ENCODE data around the gene TMEM63C. TPM values are rescaled to one million over a fixed set of nuclear protein-coding genes. Genes with fewer than 3 reads are reported as not detected.

Gene TMEM63C
- total RNA-seq, 1 donor, result 0.27 TPM

- DNase-seq (ENCODE audit: low read depth in 2 of 3, low spot score in 2 of 3), result no peak
Measured at GRCh38 chr14:77194706-77195105, 13.1 kb downstream of the TMEM63C start.

GRCh38 chr14:77195766-77196165, 14.2 kb downstream of the TMEM63C start:
- no peak for DNase-seq (ENCODE audit: low read depth in 2 of 3, low spot score in 2 of 3)

GRCh38 chr14:77197988-77198387, 16.4 kb downstream of the TMEM63C start:
- no peak for DNase-seq (ENCODE audit: low read depth in 2 of 3, low spot score in 2 of 3)

- no peak for DNase-seq (ENCODE audit: low read depth in 2 of 3, low spot score in 2 of 3)
Measured at GRCh38 chr14:77198561-77198960, 17.0 kb downstream of the TMEM63C start.

DNA sequence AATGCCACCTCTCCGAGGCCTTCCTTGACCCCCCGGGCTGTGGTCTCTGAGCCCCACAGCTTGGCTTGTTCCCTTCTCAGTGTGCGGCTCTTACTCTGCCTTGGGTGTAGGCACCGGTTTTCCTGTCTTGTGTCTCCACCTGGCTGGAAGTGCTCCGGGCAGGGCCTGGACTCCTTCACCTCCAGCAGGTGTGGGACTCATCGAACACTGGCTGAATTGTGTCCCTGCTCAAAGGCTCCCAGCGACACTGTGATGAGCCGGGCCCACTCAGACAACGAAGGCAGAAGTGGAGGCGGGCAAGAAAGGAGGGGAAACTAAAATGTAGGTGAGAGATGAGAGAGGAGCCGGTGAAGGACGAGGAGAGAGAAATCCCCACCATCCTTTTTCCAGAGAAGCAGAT, 18.0 kb downstream of the TMEM63C start:
- DNase-seq (ENCODE audit: low read depth in 2 of 3, low spot score in 2 of 3), result no peak

- DNase-seq (ENCODE audit: low read depth in 2 of 3, low spot score in 2 of 3), result no peak
Measured at GRCh38 chr14:77200406-77200985, 18.9 kb downstream of the TMEM63C start.

GRCh38 chr14:77201696-77202095, 20.1 kb downstream of the TMEM63C start:
- DNase-seq (ENCODE audit: low read depth in 2 of 3, low spot score in 2 of 3), result no peak

- no peak for DNase-seq (ENCODE audit: low read depth in 2 of 3, low spot score in 2 of 3)
Measured at GRCh38 chr14:77203611-77204458, 22.2 kb downstream of the TMEM63C start.

DNA sequence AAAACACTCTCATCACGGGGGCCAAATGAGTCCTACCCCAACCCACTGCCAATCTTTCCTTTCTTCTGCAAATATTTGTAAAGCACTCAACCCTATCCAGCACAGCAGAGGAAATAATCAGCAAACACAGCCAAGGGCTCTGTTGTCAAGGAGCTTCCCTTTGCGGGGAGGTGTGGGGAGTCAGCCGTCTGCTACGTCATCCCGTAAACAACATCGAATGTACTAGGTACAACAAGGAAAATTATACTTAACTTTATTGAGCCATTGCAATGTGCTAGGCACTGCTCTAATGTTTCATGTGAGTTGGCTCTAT, 22.8 kb downstream of the TMEM63C start:
- DNase-seq (ENCODE audit: low read depth in 2 of 3, low spot score in 2 of 3), result no peak

GRCh38 chr14:77204907-77205306, 23.3 kb downstream of the TMEM63C start:
- DNase-seq (ENCODE audit: low read depth in 2 of 3, low spot score in 2 of 3), result no peak

DNA sequence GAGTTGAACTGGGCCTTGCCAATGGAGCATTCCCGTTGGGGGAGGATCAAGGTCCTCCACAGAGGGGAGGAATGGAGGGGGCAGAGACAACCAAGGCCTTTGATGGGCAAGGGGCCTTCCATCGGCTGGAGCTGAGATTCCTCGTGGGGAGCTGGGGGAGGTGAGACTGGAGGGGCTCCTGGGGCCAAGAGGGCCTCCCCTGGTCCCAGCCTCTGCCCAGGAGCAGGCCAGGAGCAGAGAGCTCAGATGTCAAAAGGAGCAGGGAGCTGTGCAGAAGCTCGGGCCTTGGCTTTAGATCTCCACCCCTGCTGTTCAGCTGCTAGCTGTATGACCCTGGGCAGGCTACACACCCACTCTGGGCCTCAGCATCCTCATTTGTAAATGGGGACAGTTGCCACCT, 24.0 kb downstream of the TMEM63C start:
- no peak for DNase-seq (ENCODE audit: low read depth in 2 of 3, low spot score in 2 of 3)

- DNase-seq (ENCODE audit: low read depth in 2 of 3, low spot score in 2 of 3), result no peak
Measured at GRCh38 chr14:77206261-77206824, 24.7 kb downstream of the TMEM63C start.

DNA sequence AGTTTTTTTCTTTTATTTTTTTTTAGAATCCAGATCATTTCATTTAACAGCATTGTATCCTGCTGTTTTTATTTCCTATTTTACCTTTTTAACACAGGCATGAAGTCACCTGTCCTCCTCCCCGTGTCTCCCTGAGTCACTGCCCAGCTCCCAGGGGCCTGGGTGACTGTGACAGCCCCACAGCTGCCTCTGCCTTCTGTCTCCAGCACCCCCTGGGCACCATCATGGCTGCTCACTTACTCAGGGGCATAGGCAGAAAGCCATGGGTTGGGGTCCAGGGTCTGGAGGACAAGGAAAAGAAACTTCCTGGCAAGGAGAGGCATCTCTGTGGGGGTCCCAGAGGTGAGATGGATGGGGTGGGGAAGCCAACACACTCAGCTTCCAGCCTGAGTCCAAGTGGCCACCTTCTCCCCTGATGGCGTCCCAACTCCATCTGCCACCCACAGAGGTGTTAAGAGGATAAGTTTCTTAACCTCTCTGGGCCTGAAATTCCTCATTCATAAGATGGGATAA, 25.3 kb downstream of the TMEM63C start:
- DNase-seq (ENCODE audit: low read depth in 2 of 3, low spot score in 2 of 3), result no peak

DNA sequence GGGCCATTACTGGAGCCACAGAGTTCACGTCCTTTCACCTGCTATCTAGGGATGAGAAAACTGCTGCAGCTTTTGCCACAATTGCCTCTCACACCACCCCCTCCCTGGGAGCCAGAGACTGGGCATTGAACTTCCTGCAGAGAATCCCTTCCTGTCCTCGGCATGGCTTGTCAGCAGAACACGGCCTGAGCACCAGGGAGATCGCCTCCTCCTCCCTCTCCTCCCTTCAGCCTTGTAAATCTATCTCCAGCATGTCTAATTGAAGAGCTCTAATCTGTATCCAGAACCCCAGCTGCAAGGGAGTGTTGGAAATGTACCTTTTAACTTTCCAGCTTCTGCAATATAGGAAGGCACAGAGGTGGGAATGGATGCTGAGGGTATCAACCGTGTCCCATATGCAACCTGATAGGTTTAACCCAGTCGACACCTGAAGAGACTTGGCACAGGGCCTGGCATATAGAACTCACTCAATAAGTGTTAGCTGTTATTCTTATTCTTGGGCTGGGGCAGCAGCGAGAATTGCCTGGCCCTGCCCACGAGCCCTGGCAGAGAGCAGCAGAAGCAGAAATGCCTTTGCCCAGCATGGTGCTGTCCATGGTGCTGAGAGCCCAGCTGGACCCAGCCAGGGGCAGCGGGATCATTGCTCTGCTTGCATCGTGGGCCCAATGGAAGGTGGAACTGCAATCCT, 26.8 kb downstream of the TMEM63C start:
- DNase-seq (ENCODE audit: low read depth in 2 of 3, low spot score in 2 of 3), result peak; percentile 10 to 80 (median 69)

DNA sequence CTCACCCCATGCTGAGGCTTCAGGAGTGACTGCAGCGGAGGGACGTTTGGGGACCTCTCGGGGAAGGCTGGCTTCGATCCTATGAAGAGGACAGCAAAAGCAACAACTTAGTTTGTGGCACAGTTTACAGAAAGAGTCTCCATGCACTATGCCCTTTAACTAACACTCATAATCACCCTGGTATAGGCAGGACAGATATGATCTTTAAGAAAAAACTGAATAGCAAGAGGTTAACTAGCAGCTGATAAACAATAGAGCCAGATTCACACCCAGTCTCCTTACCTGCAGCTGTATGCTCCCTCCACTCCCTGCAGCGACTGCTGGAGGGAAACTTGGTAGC, 27.4 kb downstream of the TMEM63C start:
- DNase-seq (ENCODE audit: low read depth in 2 of 3, low spot score in 2 of 3), result no peak

DNA sequence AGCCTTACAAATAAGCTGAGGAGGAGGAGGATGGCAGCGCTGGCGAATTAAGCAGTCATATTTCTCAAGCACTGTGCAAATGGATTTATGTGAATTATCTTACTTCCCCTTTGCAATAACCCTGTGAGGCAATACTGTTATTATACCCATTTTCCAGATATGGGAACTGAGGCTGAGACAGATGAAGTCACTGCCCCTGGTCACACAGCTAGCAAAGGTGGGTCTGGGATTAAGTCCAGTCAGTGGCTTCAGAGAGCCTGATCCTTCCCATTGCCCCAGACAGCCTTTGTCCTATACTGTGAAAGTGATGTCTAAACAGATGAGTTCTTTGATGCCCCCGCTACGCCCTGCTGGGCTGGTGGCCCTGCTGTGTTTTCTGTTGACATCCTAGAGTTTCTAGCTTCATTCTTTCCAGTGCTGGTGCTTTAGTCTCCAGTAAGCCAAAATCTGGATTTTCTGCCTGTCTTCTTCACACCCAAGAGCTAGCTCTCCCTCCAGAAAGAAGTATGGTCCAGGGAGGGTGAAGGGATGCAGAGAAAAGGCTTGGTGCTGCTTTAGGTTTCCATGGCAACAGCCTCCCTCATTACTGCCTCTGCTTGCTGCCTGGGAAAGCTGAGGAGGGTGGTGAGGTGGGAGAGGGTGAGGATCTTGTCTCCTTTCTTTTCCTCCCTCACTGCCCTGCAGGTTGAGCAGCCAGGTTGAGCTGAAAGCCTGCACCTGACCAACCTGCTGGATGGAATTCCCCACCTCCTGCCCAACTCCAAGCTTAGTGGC, 30.7 kb downstream of the TMEM63C start:
- no peak for DNase-seq (ENCODE audit: low read depth in 2 of 3, low spot score in 2 of 3)

- peak in 2 of 3 donors; percentile 32 to 43 for DNase-seq (ENCODE audit: low read depth in 2 of 3, low spot score in 2 of 3)
Measured at GRCh38 chr14:77212943-77213678, 31.5 kb downstream of the TMEM63C start.

DNA sequence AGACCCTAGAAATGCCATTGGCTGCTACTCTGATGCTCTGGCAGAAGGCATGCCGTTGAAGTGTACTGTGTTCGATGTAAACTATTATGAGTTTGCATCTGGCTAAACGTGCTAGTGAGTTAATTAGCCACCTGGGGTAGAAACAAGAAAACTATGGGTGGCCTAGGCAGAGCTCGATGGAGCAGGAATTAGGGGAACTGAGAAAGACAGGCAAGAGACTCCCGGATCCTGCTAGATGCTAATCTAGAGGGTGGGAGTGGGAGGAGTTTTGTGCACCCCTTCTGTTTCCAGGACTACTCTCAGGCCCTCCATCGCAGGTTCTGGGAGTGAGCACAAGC, 32.0 kb downstream of the TMEM63C start:
- DNase-seq (ENCODE audit: low read depth in 2 of 3, low spot score in 2 of 3), result no peak

- DNase-seq (ENCODE audit: low read depth in 2 of 3, low spot score in 2 of 3), result no peak
Measured at GRCh38 chr14:77214216-77214615, 32.6 kb downstream of the TMEM63C start.

GRCh38 chr14:77217551-77217950, 36.0 kb downstream of the TMEM63C start:
- DNase-seq (ENCODE audit: low read depth in 2 of 3, low spot score in 2 of 3), result no peak

Data from hematopoietic multipotent progenitor cell (in vitro differentiated cells).